HT-29 (cell line): Measurements from ENCODE around the gene PI4KA. TPM values are rescaled to one million over a fixed set of nuclear protein-coding genes. Genes with fewer than 3 reads are reported as not detected.
"Not testable (repeated sequence)": the region's sequence is repeated elsewhere in the genome, so short reads cannot be mapped to it uniquely, and the experiment has no call there.

ENCODE experiments used
- DNase-seq: peaks from one replicate; pipeline ENCODE4 v3.0.0-alpha.2; 2015; ENCODE audit warnings: low spot score
- total RNA-seq: library from RNA; depleted of rRNA; stranded (reverse); fragments of >200 nt; shearing (Covaris generic); gene quantifications from 2 replicates; pipeline ENCODE4 v1.2.3, GENCODE V29; 2014

The PI4KA gene
- total RNA-seq, 1 experiment from 2014 or later, result 127 TPM

GRCh38 chr22:20750461-20751184 is 108.0 kb downstream of the PI4KA start:
- peak; percentile 57 for DNase-seq

DNA sequence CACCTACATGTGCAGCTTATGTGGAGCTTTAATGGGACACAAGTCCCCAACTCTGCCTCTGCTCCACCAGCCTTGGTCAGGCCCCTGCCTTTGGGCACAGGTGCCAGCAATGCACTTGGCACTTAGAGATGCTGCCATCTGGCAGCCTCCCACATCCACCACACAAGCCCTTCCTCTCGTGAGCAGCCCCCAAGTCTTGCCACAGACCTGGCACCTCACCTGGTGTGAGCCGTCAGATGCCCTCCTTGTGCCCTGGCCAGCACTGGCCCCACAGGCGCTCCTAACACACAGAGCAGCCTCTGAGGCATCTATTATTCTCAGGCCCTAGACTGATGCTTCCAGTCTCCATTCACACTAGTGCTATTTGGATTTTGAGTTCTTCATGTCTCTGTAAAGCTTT is 109.2 kb downstream of the PI4KA start:
- no peak for DNase-seq

GRCh38 chr22:20748731-20749428 is 109.7 kb downstream of the PI4KA start:
- DNase-seq, result no peak

DNA sequence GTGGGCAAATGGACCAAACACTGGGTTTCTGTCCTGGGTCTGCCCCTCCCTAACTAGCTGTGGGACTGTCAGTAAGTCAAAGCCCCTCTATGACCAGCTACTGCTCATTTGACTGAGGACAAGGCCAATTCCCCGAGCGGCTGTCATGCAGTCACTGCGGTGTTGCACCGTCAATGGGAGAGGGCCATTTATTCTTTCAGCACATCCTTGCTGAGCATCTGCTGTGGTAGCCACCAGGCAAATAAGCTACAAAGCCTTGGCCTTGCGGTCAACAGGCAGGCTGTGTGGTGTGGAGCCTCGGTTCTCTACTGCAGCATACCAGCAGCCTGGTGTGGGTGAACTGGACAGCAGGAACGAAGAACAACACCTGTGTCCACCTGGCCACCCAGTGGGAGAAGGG is 110.5 kb downstream of the PI4KA start:
- DNase-seq, result no peak

DNA sequence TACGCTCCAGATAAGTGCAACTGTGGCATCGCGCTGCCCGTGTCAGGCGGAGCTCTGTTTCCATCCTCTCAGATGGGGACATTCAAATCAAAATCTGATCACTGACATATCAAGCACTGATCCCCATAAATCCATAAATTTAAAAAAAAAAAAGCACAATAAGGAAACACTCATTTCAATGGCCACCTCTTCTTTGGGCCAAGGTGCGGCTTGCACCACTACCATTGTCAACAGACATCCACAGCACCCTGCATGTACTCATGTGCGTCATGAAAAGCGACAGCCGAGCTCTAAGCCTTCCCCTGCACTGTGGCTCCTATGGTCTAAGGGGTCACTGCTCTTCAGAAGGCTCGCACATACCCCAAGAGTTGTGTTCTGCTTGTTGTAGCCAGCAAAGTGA is 111.4 kb downstream of the PI4KA start:
- no peak for DNase-seq

DNA sequence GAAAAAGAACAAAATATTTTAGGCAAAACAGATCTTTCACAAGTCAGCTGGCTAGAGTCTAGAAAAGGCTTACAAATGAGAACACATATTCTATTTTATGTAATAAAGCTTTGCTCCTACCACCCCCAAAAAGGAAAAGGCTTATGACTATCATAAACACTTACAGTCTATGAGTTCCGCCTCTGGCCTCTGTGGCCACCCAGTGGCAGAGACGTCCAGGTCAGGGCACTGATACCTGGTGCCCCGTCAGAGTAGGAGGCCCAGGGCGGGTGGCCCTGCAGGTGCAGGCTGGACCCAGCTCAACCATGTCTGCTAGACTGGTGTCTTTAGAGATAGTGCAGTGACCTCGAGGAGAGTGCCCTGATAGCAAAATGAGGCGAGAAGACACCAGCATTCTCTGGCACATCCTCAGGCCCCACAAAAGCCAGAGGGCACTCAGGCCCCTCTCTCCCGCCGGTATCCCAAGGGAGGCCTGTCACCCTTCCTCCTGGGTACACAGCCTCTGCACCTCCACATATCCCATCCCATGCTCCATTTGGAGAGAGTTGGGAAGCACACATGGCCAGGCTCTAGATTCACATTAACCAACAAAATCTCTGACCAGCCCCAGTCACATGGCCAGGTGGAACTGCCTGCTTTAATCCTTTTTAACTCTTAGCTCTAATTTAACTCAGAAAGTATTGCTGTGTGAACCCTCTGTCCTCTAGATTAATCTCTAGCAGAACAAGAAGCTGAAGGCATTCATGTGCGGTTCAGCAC is 112.0 kb downstream of the PI4KA start:
- DNase-seq, result no peak

DNA sequence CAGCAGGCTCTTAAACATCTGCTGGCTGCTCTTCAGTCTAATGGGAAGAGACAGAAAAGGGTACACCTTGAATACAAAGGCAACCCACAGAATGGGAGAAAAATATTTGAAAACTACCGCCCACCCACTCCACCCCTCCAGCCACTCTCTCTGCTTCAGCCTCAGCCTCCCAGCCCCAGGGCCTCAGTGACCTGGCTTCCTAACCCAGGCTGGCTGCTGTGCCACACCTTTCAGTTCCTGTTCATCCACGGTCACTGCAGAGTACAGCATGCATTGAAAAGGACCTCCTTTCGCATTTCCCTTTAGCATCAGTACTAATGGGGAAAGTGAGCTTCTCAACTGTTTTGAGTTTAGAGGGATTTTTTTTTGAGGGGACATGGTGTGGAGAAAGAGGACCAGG is 113.5 kb downstream of the PI4KA start:
- no peak for DNase-seq

GRCh38 chr22:20744456-20744855 is 114.2 kb downstream of the PI4KA start:
- DNase-seq, result no peak

DNA sequence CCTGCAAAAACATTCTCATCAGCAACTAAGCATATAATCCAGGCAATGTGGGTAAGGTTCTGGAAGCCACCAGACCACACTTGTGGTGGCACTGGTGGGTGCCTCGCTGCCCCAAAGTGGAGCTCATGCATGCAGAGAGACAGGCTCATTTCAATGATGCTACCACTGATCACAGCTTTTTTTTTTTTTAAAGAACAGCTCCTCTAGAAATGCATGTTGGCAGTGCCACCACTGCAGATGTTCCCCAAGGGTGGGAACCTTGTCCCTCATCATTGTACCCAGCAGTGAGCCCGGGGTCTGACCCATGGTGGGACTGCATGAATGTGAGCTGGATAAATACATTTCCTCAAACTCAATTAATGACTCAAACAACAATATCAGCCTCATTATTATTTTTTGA is 115.8 kb downstream of the PI4KA start:
- no peak for DNase-seq

- DNase-seq, result peak; percentile 87
These were observed 116.7 kb downstream of the PI4KA start for GRCh38 chr22:20741634-20742581.

- no peak for DNase-seq
These were observed 117.5 kb downstream of the PI4KA start for GRCh38 chr22:20741008-20741633.

- no peak for DNase-seq
These were observed 118.2 kb downstream of the PI4KA start for GRCh38 chr22:20740222-20740951.

- no peak for DNase-seq
These were observed 120.1 kb downstream of the PI4KA start for GRCh38 chr22:20738394-20739089.

DNA sequence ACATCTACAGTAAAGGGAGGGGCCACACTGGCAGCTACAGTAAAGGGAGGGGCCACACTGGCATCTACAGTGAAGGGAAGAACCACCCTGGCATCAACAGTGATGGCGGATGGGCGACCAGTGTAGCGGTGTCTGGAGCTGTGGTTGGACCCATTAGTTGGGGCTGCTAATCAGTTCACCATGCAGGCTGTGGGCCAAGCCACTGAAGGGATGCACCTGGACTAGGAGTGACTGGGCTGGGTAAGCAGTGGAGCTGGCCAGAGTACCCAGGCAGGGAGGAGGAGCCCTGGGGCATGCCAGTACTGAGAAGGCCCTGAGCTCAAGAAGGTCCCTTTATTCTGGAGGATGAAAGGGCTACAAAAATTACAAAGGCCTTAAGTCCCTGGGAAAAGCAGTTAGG is 121.7 kb downstream of the PI4KA start:
- not testable (repeated sequence) for DNase-seq

DNA sequence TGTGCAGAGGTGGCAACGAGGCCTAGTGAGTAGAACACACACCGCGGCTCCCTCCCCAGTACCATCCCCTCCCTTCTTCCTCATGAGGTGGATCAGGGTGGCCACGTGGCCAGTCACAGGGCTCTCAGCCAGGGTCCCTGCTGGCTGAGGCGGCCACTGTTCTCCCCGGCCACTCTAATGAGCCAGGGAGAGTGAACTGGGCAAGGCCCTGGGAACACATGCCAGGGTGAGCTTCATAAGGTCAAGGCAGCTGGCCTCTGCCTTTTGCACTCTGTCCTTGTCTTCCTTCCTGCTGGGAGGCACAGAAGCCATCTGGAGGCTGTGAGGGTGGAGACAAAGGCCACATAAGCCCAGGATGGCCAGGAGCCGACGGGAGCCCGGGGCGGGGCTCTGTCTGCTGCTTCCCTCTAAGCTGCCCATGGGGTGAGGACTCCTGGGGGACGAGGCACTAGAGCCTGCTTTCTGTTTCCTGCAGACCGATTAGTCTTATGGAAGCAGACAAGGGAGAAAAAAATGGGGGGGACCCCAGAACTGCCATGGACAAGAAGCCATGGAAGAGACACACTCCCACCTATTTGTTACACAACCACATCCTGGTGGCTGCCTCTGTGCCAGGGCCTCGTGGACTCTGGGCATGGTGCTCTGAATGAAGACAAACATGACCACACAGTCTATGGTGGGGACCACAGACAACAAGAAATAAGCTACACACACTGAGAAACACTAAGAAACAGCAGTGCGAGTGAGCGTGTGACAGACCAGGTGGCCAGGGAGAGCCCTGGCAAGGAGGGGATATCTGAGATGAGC is 123.1 kb downstream of the PI4KA start:
- DNase-seq, result not testable (repeated sequence)

DNA sequence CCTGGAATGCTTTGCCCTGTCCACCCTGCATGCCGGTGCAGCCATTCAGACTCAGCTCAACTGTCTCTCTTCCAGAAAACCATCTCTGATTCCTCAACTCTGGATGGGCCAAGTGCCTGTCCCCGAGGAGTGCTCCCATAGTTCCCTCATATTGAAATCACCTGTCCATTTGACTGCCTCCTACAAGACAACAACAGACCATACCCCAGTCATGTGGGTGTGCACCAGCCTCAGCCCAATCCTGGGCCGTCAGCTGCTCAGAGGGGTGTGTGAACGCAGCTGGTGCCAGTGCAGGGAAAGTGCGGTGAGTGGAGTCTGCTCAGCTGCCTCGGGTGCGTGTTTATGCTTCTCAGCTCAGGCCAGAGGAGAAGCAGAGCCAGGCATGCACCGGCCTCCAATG is 126.2 kb downstream of the PI4KA start:
- DNase-seq, result not testable (repeated sequence)

DNA sequence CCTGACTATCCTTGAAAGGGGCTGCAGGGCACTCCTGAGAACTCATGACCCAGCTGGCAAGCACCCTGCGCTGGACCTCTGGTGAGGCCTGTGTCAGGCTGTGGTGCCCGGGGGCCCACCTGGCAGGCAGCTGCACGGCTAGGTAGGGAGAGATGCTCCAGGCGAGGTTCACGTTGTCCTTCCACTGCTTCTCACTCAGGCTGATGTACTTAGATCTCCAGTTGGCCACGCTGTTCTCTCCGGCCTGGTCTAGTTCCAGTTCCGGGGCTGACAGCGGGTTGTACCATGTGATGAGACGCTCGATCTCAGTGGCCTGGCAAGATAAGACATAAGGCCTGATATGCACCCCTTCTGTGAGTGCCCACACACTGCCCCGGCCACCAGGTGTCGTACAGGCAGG is 129.4 kb downstream of the PI4KA start:
- no peak for DNase-seq

DNA sequence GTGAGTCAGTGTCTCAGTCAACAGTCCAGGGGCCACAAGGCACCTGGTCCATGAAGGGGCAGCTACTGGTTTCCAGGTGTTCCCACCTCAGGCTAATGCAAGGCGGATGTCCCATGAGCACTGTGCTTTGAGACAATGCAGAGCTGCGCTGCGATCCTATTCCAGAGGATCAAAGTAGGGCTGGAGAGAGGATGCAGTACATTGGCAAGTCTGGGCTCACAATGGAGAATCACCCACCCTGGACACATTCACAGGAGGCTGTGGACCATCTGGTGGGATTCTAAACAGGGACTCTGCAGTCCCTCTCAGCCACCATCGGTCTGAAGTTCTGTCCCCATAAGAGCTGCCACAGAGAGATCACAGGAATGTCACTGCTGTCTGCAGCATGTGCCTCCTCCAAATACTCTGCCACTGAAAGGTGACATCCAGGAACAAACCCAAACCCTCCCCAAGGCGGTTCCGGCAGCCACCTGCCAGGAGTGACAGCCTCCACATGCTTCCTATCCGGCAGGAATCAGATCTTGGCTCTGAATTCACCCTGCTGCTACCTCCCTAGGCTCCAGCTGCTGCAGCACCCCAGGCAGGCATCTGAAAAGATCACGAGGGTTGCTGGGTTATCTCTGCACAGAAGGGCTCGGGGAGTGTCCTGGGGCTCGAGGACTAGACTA is 130.0 kb downstream of the PI4KA start:
- DNase-seq, result no peak
